Effector CD8-positive, alpha-beta T cell (primary cell): ENCODE measurements around the gene COPG2.

Experiments
- DNase-seq: peaks from one replicate; lab custom pipeline; 2025; lab: John Stamatoyannopoulos, UW

The COPG2 gene

DNA sequence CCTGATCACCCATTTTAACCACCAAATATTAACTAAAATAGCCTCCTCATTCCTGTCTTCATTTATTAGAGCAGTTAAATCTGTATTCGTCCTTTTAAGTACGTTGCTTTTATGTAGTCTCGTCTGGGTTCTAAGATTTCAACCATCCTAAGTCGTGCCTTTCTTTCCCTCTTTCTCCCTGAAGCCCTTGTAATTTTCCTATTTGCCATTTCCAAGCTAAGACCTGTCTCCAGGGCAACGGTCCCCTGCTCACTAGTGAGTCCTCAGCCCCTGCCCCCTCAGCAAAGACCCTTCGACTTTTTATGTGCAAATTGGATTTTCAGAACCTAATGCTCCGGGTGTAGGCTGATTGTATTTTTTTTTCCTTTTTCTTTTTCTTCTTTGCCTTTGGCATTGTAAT lies 192.8 kb downstream of the COPG2 start:
- DNase-seq: no peak

DNA sequence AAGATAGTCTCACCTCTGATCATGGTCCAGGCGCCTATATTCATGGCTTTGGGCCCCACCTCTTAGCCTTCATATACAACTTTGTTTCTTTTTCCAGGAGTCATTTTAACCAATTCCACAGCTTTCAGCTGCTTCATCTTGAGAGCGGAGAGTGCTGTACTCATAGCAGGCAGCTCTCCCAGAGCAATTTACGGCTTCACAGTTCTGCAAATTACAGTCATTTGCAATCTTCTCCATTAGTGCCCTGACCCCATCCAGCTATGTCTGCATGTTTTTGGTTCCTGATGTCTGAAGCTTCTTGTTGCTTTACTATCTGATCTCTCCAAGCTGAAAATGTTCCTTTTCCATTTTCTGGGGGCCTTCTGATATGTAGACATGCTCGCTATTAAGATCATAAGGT lies 194.7 kb downstream of the COPG2 start:
- DNase-seq: no peak

DNA sequence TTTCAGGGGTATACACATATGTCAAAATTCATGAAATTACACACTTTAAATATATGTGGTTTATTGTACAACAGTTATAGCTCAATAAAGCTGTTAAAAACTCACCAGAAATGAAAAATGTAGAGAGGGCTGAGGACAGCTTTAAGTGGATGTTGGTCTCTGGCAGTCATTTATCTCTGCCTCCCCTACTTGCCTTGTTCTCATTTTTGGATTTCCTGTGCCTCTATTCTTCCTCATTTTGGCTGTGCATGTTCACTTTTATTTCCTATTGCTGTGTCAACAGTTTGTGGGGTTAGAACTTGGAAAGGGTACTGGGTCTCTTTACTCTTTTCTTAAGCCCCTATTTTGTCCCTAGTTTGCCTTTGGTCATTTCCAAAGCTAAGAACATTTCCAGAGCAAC lies 195.3 kb downstream of the COPG2 start:
- no peak for DNase-seq

DNA sequence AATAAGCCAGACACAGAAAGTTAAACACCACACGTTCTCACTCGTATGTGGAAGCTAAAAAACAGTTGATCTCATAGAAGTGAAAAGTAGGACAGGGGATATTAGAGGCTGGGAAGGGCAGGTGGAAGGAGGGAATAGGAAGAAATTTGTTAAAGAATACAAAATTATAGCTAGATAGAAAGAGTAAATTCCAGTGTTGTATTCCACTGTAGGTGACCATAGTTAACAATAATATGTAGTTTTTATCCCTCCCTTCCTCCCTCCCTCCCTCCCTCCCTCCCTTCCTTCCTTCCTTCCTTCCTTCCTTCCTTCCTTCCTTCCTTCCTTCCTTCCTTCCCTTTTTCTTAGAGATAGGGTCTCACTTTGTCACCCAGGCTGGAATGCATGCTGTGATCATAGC lies 196.6 kb downstream of the COPG2 start:
- DNase-seq: no peak

DNA sequence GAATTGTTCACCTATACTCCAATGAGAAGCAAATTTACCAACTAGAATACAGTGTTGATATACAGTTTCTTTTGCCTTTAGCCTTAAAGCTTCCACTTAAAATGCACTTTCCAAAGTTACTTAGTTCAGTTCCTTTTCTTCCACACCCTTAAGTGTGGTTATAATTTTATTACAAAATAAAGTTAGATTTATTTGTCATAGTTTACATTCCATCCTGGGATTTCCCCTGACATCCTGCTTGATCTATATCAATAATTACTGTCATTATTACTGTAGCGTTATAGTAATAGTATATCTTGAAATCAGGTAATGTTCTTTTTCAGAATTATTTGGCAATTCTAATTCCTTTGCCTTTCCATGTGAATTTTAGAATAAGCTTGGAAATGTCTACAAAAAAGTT lies 199.9 kb downstream of the COPG2 start:
- no peak for DNase-seq

DNA sequence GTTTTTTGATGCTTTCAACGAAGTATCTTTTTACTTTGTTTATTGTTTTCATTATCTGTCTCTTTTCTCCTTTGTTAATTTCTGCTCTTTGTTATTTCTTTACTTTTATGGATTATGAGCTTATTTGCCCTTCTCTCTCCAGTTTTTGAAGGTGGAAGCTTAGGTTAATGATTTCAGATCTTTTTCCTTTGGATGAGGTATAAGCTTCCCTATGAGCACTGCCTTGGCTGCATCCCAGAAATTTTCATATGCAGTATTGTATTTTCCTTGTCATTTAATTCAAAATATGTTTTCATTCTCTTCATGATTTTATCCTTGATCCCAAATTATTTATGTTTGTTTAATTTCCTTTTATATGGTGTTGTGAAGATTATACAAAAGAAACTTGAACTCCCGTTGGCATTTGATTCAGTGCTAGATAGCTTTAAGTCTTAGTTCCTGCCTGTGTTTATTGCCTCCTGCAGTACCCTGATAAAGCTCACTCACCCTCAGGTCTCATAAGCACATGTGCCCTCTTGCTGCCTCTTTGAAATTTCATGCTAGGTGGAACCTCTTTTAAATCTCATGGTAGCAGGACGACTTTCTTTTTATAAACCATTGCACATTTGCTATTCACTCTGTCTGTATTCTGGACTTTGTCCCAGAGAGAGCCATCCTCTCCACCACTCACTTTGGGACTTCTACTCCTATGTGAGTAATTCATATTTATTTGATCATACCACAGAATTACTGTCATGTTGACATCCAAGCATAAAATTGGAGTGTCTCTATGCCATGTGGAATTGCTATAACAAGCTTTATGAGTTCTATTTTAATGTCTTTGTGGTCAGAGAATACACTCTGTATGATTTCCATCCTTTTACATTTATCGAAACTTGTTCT lies 204.8 kb downstream of the COPG2 start:
- no peak for DNase-seq

DNA sequence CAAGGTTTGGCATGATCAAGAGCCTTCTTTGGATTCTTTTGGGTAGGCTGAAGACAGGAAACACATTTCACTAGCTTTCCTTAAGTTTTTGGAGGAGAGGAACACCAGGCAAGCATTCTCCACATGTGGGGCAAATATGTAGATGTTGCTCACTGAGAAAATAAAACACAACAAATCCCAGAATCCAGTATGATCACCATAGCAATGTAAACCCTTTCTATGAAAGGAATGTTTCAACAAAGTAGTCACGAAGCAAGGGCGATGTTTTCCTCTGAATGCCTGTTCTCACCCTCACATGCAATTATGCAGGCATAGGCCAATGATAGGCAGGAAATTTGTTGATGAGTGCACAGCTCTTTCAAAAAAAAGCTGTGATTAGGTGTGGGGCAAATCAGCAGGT lies 207.3 kb downstream of the COPG2 start:
- no peak for DNase-seq

DNA sequence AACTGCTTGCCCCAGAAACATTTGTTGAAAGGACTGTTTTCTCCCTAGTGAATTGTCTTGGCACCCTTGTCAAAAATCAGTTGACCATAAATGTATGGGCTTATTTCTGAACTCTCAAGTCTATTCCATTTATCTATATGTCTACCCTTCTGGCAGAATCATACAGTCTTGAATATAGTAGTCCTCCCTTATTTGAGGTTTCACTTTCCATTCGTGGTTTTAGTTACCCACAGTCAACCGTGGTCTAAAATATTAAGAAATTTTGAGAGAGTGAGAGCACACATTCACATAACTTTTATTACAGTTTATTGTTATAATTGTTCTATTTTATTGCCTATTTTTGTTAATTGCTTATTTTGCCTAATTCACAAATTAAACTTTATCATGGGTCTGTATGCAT lies 210.3 kb downstream of the COPG2 start:
- no peak for DNase-seq
